ENCODE measurements around the gene DDB1. TPM values are rescaled to one million over a fixed set of nuclear protein-coding genes. Genes with fewer than 3 reads are reported as not detected.
A peak's percentile ranks its signal among the peaks of the same experiment; 100 is the strongest.
"Not testable (repeated sequence)": the region's sequence is repeated elsewhere in the genome, so short reads cannot be mapped to it uniquely, and the experiment has no call there.

The DDB1 gene
- polyA plus RNA-seq, 1 of the 3 experiments (the other 2 are of a cell fraction) = 170 TPM

- H3F3A ChIP-seq (replicated peaks; ENCODE audit: insufficient read depth); H3K9me3 ChIP-seq; H3K79me2 ChIP-seq (ENCODE audit: insufficient read depth); H3K9ac ChIP-seq; H3K36me3 ChIP-seq (replicated peaks in 1 of 2; ENCODE audit: control insufficient read depth in 1 of 2, insufficient read depth in 2 of 2, low read length in 1 of 2); H3K4me3 ChIP-seq (ENCODE audit: low read depth in 2 of 2, low read length in 1 of 2); H3K27me3 ChIP-seq (ENCODE audit: insufficient read depth); H2AFZ ChIP-seq (ENCODE audit: low read depth); H4K20me1 ChIP-seq (ENCODE audit: insufficient read depth); H3K9me2 ChIP-seq; H3K4me2 ChIP-seq: not testable (repeated sequence)
- TF ChIP-seq FOXJ3 (CRISPR knock-in tag; IDR thresholded peaks at IDR 0.05) (0 out of 2 replicates have a peak, but pooled peaks have one; percentile 38), GATA2 (CRISPR knock-in tag; IDR thresholded peaks at IDR 0.05) (0 out of 2 replicates have a peak, but pooled peaks have one; percentile 9), MXI1 (IDR thresholded peaks at IDR 0.05; ENCODE audit: low read depth, low read length) (peak; percentile 67; the same call in 1 of the 2 replicates)
- ChIA-PET CTCF (interaction anchor here (0.9 to 4.3 kb wide), 5 partner anchors 43 to 281 kb away, joined by 3 to 20 read pairs (median 4); partner anchors contain the start of gene VWCE), POLR2A (interaction anchor here (0.9 kb wide), 1 partner anchor 7 kb away, joined by 3 read pairs; no protein-coding TSS in a partner anchor)
- Histone ChIP-seq H3K4me1 (ENCODE audit: control insufficient read depth in 1 of 2, insufficient read depth in 2 of 2, low read depth in 1 of 2, low read length in 1 of 2) (peaks cover 0 to 27% of the 10 kb centered on the region in 2 experiments; a peak in 1 of 4 replicates), H3K27ac (ENCODE audit: low read depth in 2 of 2, low read length in 1 of 2) (peak overlapping the region in 1 of 2 experiments; percentile 85; a peak in 2 of 4 replicates)
- WGBS (ENCODE audit: low lambda C conversion rate) = 47% methylated on average over 20 of the region's 20 CpGs
- peak; percentile 71 for DNase-seq
Measured at GRCh38 chr11:61250796-61251765, 81.8 kb downstream of the DDB1 start.

Other genes with a start within 250 kb of the DDB1 start
- not detected in 2 replicates for gene CD5, start 230.6 kb downstream of the DDB1 start, polyA plus RNA-seq (2012; rRNA removed)
- gene VPS37C, start 171.7 kb downstream of the DDB1 start, polyA plus RNA-seq (2012; rRNA removed) = 11.7 and 15.2 TPM in 2 replicates
- not detected in 2 replicates for gene PGA3, start 129.6 kb downstream of the DDB1 start, polyA plus RNA-seq (2012; rRNA removed)
- not detected in 2 replicates for gene PGA4, start 110.8 kb downstream of the DDB1 start, polyA plus RNA-seq (2012; rRNA removed)
- gene PGA5, start 91.9 kb downstream of the DDB1 start, polyA plus RNA-seq (2012; rRNA removed) = 0.23 TPM in 1 of 2 replicates, not detected in the other
- 3.4 and 5.0 TPM in 2 replicates for gene VWCE, start 37.8 kb downstream of the DDB1 start, polyA plus RNA-seq (2012; rRNA removed)
- gene TKFC, start 123 bp upstream of the DDB1 start, polyA plus RNA-seq (2012; rRNA removed) = 71.0 and 72.0 TPM in 2 replicates
- 70.0 and 76.4 TPM in 2 replicates for gene CYB561A3, start 28.8 kb upstream of the DDB1 start, polyA plus RNA-seq (2012; rRNA removed)
- 82.2 and 129 TPM in 2 replicates for gene TMEM138, start 29.3 kb upstream of the DDB1 start, polyA plus RNA-seq (2012; rRNA removed)
- 16.8 and 20.6 TPM in 2 replicates for gene TMEM216, start 59.5 kb upstream of the DDB1 start, polyA plus RNA-seq (2012; rRNA removed)
- 44.0 and 49.4 TPM in 2 replicates for gene CPSF7, start 96.9 kb upstream of the DDB1 start, polyA plus RNA-seq (2012; rRNA removed)
- 81.7 and 116 TPM in 2 replicates for gene SDHAF2, start 97.0 kb upstream of the DDB1 start, polyA plus RNA-seq (2012; rRNA removed)
- 0.11 TPM in 1 of 2 replicates, not detected in the other for gene LRRC10B, start 175.6 kb upstream of the DDB1 start, polyA plus RNA-seq (2012; rRNA removed)
- 1.1 and 1.4 TPM in 2 replicates for gene SYT7, start 248.0 kb upstream of the DDB1 start, polyA plus RNA-seq (2012; rRNA removed)

Measured in SK-N-SH (cell line).